IMR-90 (cell line): ENCODE data around the gene ADAMTS19. TPM values are rescaled to one million over a fixed set of nuclear protein-coding genes. Genes with fewer than 3 reads are reported as not detected.

Experiments
- ATAC-seq: fragments of 200-7000 bp; cut with Tn5 transposase; 2 replicates; pipeline ENCODE4 v1.9.1; 2020; ENCODE audit warnings: low read depth, mild to moderate bottlenecking, moderate library complexity
- BruUV-seq: library from RNA; stranded (reverse); fragments of 400-500 nt; replicated peaks from 2 replicates; lab custom pipeline; 2021; lab: Mats Ljungman, UMichigan
- CTCF ChIA-PET: fragments of 300-600 bp; formaldehyde crosslinking; extraction: SDS; loops from one replicate; lab custom pipeline; 2021; ENCODE audit warnings: antibody characterized with exemption; lab: Yijun Ruan, JAX
- POLR2A ChIA-PET: fragments of 300-600 bp; sonication (Branson Sonifier 250); formaldehyde crosslinking; loops from one replicate; lab custom pipeline; 2022; ENCODE audit warnings: antibody characterized with exemption; ENCODE audit not compliant: unreplicated experiment; lab: Charles Lee
- DNase-seq: peaks from one replicate; pipeline ENCODE4 v3.0.0; 2013
- H2AFZ ChIP-seq: replicated peaks from 2 replicates; pipeline ENCODE3; 2013; ENCODE audit warnings: low read length, mild to moderate bottlenecking; ENCODE audit not compliant: poor library complexity
- H2AK5ac ChIP-seq: 2 replicates; pipeline ENCODE4 v1.6.1; 2013; ENCODE audit warnings: low read depth, low read length, inconsistent platforms
- H2AK9ac ChIP-seq: replicated peaks from 2 replicates; pipeline ENCODE3; 2013; ENCODE audit warnings: mild to moderate bottlenecking, low read depth, low read length, moderate library complexity; ENCODE audit not compliant: poor library complexity
- H2BK120ac ChIP-seq: 2 replicates; pipeline ENCODE4 v1.6.1; 2013; ENCODE audit warnings: low read depth, low read length, inconsistent platforms
- H2BK15ac ChIP-seq: 3 replicates; pipeline ENCODE4 v1.6.1; 2013; ENCODE audit warnings: low read depth, low read length, inconsistent platforms
- H2BK20ac ChIP-seq: 2 replicates; pipeline ENCODE4 v1.6.1; 2013; ENCODE audit warnings: low read depth, mild to moderate bottlenecking, inconsistent platforms, low read length, moderate library complexity
- H2BK5ac ChIP-seq: 2 replicates; pipeline ENCODE4 v1.6.1; 2013; ENCODE audit warnings: mild to moderate bottlenecking, low read depth, low read length, inconsistent platforms; ENCODE audit not compliant: poor library complexity, severe bottlenecking
- H3K14ac ChIP-seq: replicated peaks from 2 replicates; pipeline ENCODE4 v1.6.1; 2013; ENCODE audit warnings: low read depth, low read length, inconsistent platforms
- H3K18ac ChIP-seq: 2 replicates; pipeline ENCODE4 v1.6.1; 2013; ENCODE audit warnings: low read depth, low read length, control low read depth
- H3K23ac ChIP-seq: 2 replicates; pipeline ENCODE4 v1.6.1; 2013; ENCODE audit warnings: low read depth, low read length, inconsistent platforms
- H3K27ac ChIP-seq: 2 replicates; pipeline ENCODE4 v1.5.1; 2013; ENCODE audit warnings: mild to moderate bottlenecking, control low read depth, low read length; ENCODE audit not compliant: insufficient read depth
- H3K27me3 ChIP-seq: 2 replicates; pipeline ENCODE4 v1.6.1; 2013; ENCODE audit warnings: low read length; ENCODE audit not compliant: control insufficient read depth, insufficient read depth
- H3K36me3 ChIP-seq: 2 replicates; pipeline ENCODE4 v1.6.1; 2013; ENCODE audit warnings: low read length, mixed read lengths; ENCODE audit not compliant: control insufficient read depth, insufficient read depth
- H3K4ac ChIP-seq: 2 replicates; pipeline ENCODE4 v1.6.1; 2013; ENCODE audit warnings: low read depth, low read length, inconsistent platforms
- H3K4me1 ChIP-seq: 2 replicates; pipeline ENCODE4 v1.6.1; 2013; ENCODE audit warnings: low read length, mixed read lengths; ENCODE audit not compliant: control insufficient read depth, insufficient read depth
- H3K4me2 ChIP-seq: 2 replicates; pipeline ENCODE4 v1.6.1; 2013; ENCODE audit warnings: low read depth, mild to moderate bottlenecking, control low read depth, low read length, moderate library complexity
- H3K4me3 ChIP-seq: 2 replicates; pipeline ENCODE4 v1.5.1; 2013; ENCODE audit warnings: low read depth, mild to moderate bottlenecking, control low read depth, low read length, moderate library complexity; ENCODE audit not compliant: insufficient read depth
- H3K56ac ChIP-seq: 2 replicates; pipeline ENCODE4 v1.6.1; 2013; ENCODE audit warnings: low read length, inconsistent platforms; ENCODE audit not compliant: insufficient read depth; ENCODE audit errors: extremely low read depth
- H3K79me1 ChIP-seq, 2 experiments: 2 replicates each; pipeline ENCODE4 v1.6.1; 2013; ENCODE audit warnings: low read length in 2 of 2, inconsistent platforms in 1 of 2, low read depth in 1 of 2
- H3K9ac ChIP-seq: 2 replicates; pipeline ENCODE4 v1.6.1; 2013; ENCODE audit warnings: low read depth, low read length, control low read depth
- H3K9me1 ChIP-seq: 2 replicates; pipeline ENCODE4 v1.6.1; 2013; ENCODE audit warnings: low read length, inconsistent platforms; ENCODE audit not compliant: insufficient read depth
- H3K9me3 ChIP-seq: 2 replicates; pipeline ENCODE4 v1.6.1; 2013; ENCODE audit warnings: low read length; ENCODE audit not compliant: control insufficient read depth, insufficient read depth
- H4K20me1 ChIP-seq: 2 replicates; pipeline ENCODE4 v1.6.1; 2013; ENCODE audit warnings: low read length, inconsistent platforms; ENCODE audit not compliant: insufficient read depth
- H4K5ac ChIP-seq: 2 replicates; pipeline ENCODE4 v1.6.1; 2013; ENCODE audit warnings: mild to moderate bottlenecking, low read depth, low read length, control low read depth
- H4K8ac ChIP-seq, 2 experiments: 2 replicates each; pipeline ENCODE4 v1.6.1; 2013; ENCODE audit warnings: low read depth in 2 of 2, low read length in 2 of 2, control low read depth in 1 of 2, inconsistent platforms in 1 of 2
- H4K91ac ChIP-seq: 2 replicates; pipeline ENCODE4 v1.6.1; 2013; ENCODE audit warnings: low read depth, low read length, inconsistent platforms; ENCODE audit not compliant: insufficient read depth
- BHLHE40 ChIP-seq: fragments of 150-350 bp; IDR thresholded peaks from 2 replicates; pipeline ENCODE4 v1.6.1; 2016; ENCODE audit warnings: mild to moderate bottlenecking, low read depth, low read length
- CEBPB ChIP-seq: IDR thresholded peaks from 2 replicates; pipeline ENCODE4 v1.6.1; 2012; ENCODE audit warnings: low read depth, low read length, improper control_type of control experiment
- CHD1 ChIP-seq: IDR thresholded peaks from 2 replicates; pipeline ENCODE4 v1.6.1; 2012; ENCODE audit warnings: low read depth, low read length, improper control_type of control experiment
- FOS ChIP-seq: fragments of 150-350 bp; IDR thresholded peaks from 2 replicates; pipeline ENCODE4 v1.6.1; 2016; ENCODE audit warnings: low read depth, low read length
- MAFK ChIP-seq: IDR thresholded peaks from 2 replicates; pipeline ENCODE4 v1.6.1; 2012; ENCODE audit warnings: low read depth, low read length, improper control_type of control experiment
- MAZ ChIP-seq: IDR thresholded peaks from 2 replicates; pipeline ENCODE4 v1.6.1; 2012; ENCODE audit warnings: low read depth, mild to moderate bottlenecking, low read length, improper control_type of control experiment, moderate library complexity, borderline replicate concordance
- MXI1 ChIP-seq: IDR thresholded peaks from 2 replicates; pipeline ENCODE4 v1.6.1; 2012; ENCODE audit warnings: low read depth, mild to moderate bottlenecking, low read length, moderate library complexity, borderline replicate concordance
- NFE2L2 ChIP-seq: fragments of 150-350 bp; IDR thresholded peaks from 2 replicates; pipeline ENCODE4 v1.6.1; 2016; ENCODE audit warnings: low read depth, mild to moderate bottlenecking, low read length
- POLR2A ChIP-seq: IDR thresholded peaks from 2 replicates; pipeline ENCODE4 v1.6.1; 2012; ENCODE audit warnings: mild to moderate bottlenecking, low read depth, low read length
- RAD21 ChIP-seq: IDR thresholded peaks from 2 replicates; pipeline ENCODE4 v1.6.1; 2012; ENCODE audit warnings: low read length, improper control_type of control experiment
- RCOR1 ChIP-seq: IDR thresholded peaks from 2 replicates; pipeline ENCODE4 v1.6.1; 2012; ENCODE audit warnings: mild to moderate bottlenecking, low read length, improper control_type of control experiment; ENCODE audit not compliant: insufficient replicate concordance
- RFX5 ChIP-seq: IDR thresholded peaks from 2 replicates; pipeline ENCODE4 v1.8.0; 2012; ENCODE audit warnings: low read depth, mild to moderate bottlenecking, low read length, moderate library complexity
- SMC3 ChIP-seq: fragments of 150-350 bp; IDR thresholded peaks from 2 replicates; pipeline ENCODE4 v1.6.1; 2016; ENCODE audit warnings: low read depth, mild to moderate bottlenecking, antibody characterized with exemption, low read length, moderate library complexity
- WGBS, 2 experiments: methylation state at CpG; one replicate each; pipeline versions ENCODE4 v1.1.5 to v1.1.7; 2013; ENCODE audit warnings: missing lambda C conversion rate in 2 of 2; ENCODE audit not compliant: insufficient read length in 1 of 2; ENCODE audit errors: extremely low coverage in 2 of 2; 5-methylcytosine and 5-hydroxymethylcytosine counted together
- dilution Hi-C: fragments of 300-500 bp; cut with HindIII; formaldehyde crosslinking; loops from one replicate; pipeline ENCODE4 v1.14.3; 2018; ENCODE audit warnings: low sequenced_read_pairs; ENCODE audit not compliant: unreplicated experiment
- in situ Hi-C: fragments of 300-500 bp; cut with MboI; formaldehyde crosslinking; loops from 3 replicates; pipeline ENCODE4 v1.14.3; 2019; ENCODE audit warnings: low sequenced_read_pairs, inconsistent platforms, mixed read lengths
- intact Hi-C: fragments of 100-400 bp; cut with micrococcal nuclease; formaldehyde crosslinking; loops from 2 replicates; pipeline ENCODE4 v1.10.0; 2022
- polyA plus RNA-seq, 3 experiments: library from polyadenylated mRNA; depleted of rRNA; stranded (reverse); fragments of >200 nt; gene quantifications; 2 replicates each; pipeline ENCODE4 v1.2.3, GENCODE V29; 2012; ENCODE audit warnings: low replicate concordance in 1 of 3
- total RNA-seq: library from RNA; depleted of rRNA; stranded (reverse); fragments of >200 nt; gene quantifications from 2 replicates; pipeline ENCODE4 v1.2.3, GENCODE V29; 2012
- TF ChIP-seq, protein P1 (sequence below): conservative IDR thresholded peaks from 2 replicates; pipeline ENCODE4 v1.5.1; 2012; ENCODE audit warnings: mild to moderate bottlenecking, low read depth, low read length, improper control_type of control experiment
- TF ChIP-seq, protein P2 (sequence below): fragments of 150-350 bp; IDR thresholded peaks from 2 replicates; pipeline ENCODE4 v1.6.1; 2016; ENCODE audit warnings: low read depth, mild to moderate bottlenecking, low read length, moderate library complexity, borderline replicate concordance

ADAMTS19 gene
- total and polyA plus RNA-seq, 2 of the 4 experiments (the other 2 are of a cell fraction), result under 0.01 to 0.17 TPM

DNA sequence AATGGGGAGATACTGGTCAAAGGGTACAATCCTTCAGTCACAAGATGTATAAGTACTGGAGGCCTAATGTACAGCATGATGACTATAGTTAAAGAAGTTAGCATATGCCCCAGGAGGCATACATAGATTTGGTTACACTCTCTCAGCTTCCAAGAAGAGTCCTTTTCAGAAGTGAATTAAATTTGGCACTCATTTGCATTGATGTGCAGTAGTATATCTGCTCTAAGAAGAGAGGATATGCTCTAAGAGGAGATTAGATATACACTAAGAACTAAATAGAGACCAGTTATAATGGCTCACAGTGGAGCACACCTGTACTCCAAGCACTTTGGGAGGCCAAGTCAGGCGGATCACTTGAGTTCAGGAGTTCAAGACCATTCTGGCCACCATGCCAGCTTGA is 148.3 kb downstream of the ADAMTS19 start:
- H3K14ac ChIP-seq, result no peak overlapping the region
- CTCF ChIA-PET, result no interaction called here
- intact Hi-C loops, result no loop called here
- no peak overlapping the region for H2AK5ac ChIP-seq
- no peak overlapping the region for H2BK5ac ChIP-seq
- no peak overlapping the region for H3K4ac ChIP-seq
- H3K27ac ChIP-seq, result no peak overlapping the region
- no peak overlapping the region for H2BK20ac ChIP-seq
- H3K9me3 ChIP-seq, result no peaks in the 10 kb centered on the region
- no peak overlapping the region for H2BK120ac ChIP-seq
- H3K56ac ChIP-seq, result no peak overlapping the region
- H3K36me3 ChIP-seq, result no peaks in the 10 kb centered on the region
- H4K5ac ChIP-seq, result no peak overlapping the region
- H2AFZ ChIP-seq, result no peak overlapping the region
- H3K4me2 ChIP-seq, result no peak overlapping the region
- no peak overlapping the region for H3K4me3 ChIP-seq
- no peak overlapping the region for H3K18ac ChIP-seq
- H2BK15ac ChIP-seq, result no peak overlapping the region
- no peaks in the 10 kb centered on the region for H3K4me1 ChIP-seq
- dilution Hi-C loops, result no loop called here
- WGBS, 2 experiments, result no CpG with 5 or more reads among the region's 1 CpG
- H2AK9ac ChIP-seq, result no peak overlapping the region
- H3K27me3 ChIP-seq, result no peaks in the 10 kb centered on the region
- no peaks in the 10 kb centered on the region for H3K9me1 ChIP-seq
- H3K9ac ChIP-seq, result no peak overlapping the region
- H4K91ac ChIP-seq, result no peak overlapping the region
- ATAC-seq, result no peak
- H3K79me1 ChIP-seq, result no peaks in the 10 kb centered on the region
- no peak overlapping the region for H3K23ac ChIP-seq
- TF ChIP-seq MXI1, result no peak
- TF ChIP-seq FOS, result no peak
- no peak for TF ChIP-seq MAFK
- TF ChIP-seq BHLHE40, result no peak
- no peak for TF ChIP-seq SMC3
- no peak for TF ChIP-seq RFX5
- TF ChIP-seq POLR2A, result no peak
- TF ChIP-seq, protein P1, sequence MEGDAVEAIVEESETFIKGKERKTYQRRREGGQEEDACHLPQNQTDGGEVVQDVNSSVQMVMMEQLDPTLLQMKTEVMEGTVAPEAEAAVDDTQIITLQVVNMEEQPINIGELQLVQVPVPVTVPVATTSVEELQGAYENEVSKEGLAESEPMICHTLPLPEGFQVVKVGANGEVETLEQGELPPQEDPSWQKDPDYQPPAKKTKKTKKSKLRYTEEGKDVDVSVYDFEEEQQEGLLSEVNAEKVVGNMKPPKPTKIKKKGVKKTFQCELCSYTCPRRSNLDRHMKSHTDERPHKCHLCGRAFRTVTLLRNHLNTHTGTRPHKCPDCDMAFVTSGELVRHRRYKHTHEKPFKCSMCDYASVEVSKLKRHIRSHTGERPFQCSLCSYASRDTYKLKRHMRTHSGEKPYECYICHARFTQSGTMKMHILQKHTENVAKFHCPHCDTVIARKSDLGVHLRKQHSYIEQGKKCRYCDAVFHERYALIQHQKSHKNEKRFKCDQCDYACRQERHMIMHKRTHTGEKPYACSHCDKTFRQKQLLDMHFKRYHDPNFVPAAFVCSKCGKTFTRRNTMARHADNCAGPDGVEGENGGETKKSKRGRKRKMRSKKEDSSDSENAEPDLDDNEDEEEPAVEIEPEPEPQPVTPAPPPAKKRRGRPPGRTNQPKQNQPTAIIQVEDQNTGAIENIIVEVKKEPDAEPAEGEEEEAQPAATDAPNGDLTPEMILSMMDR, result no peak
- TF ChIP-seq RAD21, result no peak
- TF ChIP-seq RCOR1, result no peak
- TF ChIP-seq NFE2L2, result no peak
- TF ChIP-seq CEBPB, result no peak
- no peak for TF ChIP-seq CHD1
- TF ChIP-seq, protein P2, sequence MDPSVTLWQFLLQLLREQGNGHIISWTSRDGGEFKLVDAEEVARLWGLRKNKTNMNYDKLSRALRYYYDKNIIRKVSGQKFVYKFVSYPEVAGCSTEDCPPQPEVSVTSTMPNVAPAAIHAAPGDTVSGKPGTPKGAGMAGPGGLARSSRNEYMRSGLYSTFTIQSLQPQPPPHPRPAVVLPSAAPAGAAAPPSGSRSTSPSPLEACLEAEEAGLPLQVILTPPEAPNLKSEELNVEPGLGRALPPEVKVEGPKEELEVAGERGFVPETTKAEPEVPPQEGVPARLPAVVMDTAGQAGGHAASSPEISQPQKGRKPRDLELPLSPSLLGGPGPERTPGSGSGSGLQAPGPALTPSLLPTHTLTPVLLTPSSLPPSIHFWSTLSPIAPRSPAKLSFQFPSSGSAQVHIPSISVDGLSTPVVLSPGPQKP, result no peak
- no peak for TF ChIP-seq MAZ
- BruUV-seq, result no TSS peak
- no peak overlapping the region for H4K8ac ChIP-seq
- in situ Hi-C loops, result no loop called here
- H4K20me1 ChIP-seq, result no peaks in the 10 kb centered on the region
- POLR2A ChIA-PET, result no interaction called here
- DNase-seq, result no peak
